ENCODE measurements around the gene TAOK2. TPM values are rescaled to one million over a fixed set of nuclear protein-coding genes. Genes with fewer than 3 reads are reported as not detected.

The TAOK2 gene
- total and polyA plus RNA-seq, 2 of the 13 experiments (the other 11 are each of a cell fraction or from before 2014, with no cell fraction given) = 17.4 to 43.2 TPM

GRCh38 chr16:30032083-30032819 is 58.6 kb downstream of the TAOK2 start (continued):
- TF ChIP-seq MIER2 (CRISPR knock-in tag; IDR thresholded peaks at IDR 0.05) = peak; percentile 89
- peak; percentile 10 for TF ChIP-seq SKI (IDR thresholded peaks at IDR 0.05; ENCODE audit: partially characterized antibody)
- TF ChIP-seq ZMYM4 (CRISPR knock-in tag; IDR thresholded peaks at IDR 0.05) = peak; percentile 22; the same call in 1 of the 2 replicates
- TF ChIP-seq ZNF589 (CRISPR knock-in tag; conservative IDR thresholded peaks at IDR 0.05) = no peak
- 0 out of 2 replicates have a peak, but pooled peaks have one; percentile 26 for TF ChIP-seq TARDBP (CRISPR knock-in tag; IDR thresholded peaks at IDR 0.05)
- TF ChIP-seq, protein P1, sequence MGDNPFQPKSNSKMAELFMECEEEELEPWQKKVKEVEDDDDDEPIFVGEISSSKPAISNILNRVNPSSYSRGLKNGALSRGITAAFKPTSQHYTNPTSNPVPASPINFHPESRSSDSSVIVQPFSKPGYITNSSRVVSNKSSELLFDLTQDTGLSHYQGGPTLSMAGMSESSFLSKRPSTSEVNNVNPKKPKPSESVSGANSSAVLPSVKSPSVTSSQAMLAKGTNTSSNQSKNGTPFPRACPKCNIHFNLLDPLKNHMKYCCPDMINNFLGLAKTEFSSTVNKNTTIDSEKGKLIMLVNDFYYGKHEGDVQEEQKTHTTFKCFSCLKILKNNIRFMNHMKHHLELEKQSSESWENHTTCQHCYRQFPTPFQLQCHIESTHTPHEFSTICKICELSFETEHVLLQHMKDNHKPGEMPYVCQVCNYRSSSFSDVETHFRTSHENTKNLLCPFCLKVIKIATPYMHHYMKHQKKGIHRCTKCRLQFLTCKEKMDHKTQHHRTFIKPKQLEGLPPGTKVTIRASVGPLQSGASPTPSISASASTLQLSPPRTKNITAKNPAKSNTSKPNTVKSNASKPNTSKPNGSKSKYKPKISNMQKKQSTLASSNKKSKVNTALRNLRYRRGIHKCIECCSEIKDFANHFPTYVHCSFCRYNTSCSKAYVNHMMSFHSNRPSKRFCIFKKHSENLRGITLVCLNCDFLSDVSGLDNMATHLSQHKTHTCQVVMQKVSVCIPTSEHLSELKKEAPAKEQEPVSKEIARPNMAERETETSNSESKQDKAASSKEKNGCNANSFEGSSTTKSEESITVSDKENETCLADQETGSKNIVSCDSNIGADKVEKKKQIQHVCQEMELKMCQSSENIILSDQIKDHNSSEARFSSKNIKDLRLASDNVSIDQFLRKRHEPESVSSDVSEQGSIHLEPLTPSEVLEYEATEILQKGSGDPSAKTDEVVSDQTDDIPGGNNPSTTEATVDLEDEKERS (CRISPR knock-in tag; IDR thresholded peaks at IDR 0.05) = 0 out of 2 replicates have a peak, but pooled peaks have one; percentile 37
- TF ChIP-seq ZNF468 (CRISPR knock-in tag; IDR thresholded peaks at IDR 0.05) = no peak
- no peak for TF ChIP-seq ZNF564 (CRISPR knock-in tag; IDR thresholded peaks at IDR 0.05)
- no peak for TF ChIP-seq ETV6 (CRISPR knock-in tag; conservative IDR thresholded peaks at IDR 0.05)
- TF ChIP-seq MLLT10 (CRISPR knock-in tag; IDR thresholded peaks at IDR 0.05) = no peak
- 0 out of 2 replicates have a peak, but pooled peaks have one; percentile 33 for TF ChIP-seq KDM1A (CRISPR knock-in tag; IDR thresholded peaks at IDR 0.05)
- peak; percentile 71; the same call in 1 of the 2 replicates for TF ChIP-seq ZNF891 (CRISPR knock-in tag; IDR thresholded peaks at IDR 0.05)
- no peak for TF ChIP-seq ZNF577 (CRISPR knock-in tag; IDR thresholded peaks at IDR 0.05; ENCODE audit: borderline replicate concordance, low read depth)
- TF ChIP-seq ELK4 (CRISPR knock-in tag; IDR thresholded peaks at IDR 0.05; ENCODE audit: borderline replicate concordance) = no peak
- TF ChIP-seq ZNF160 (CRISPR knock-in tag; IDR thresholded peaks at IDR 0.05) = no peak
- TF ChIP-seq ZFP36L2 (CRISPR knock-in tag; IDR thresholded peaks at IDR 0.05) = no peak
- TF ChIP-seq CAMTA2 (CRISPR knock-in tag; IDR thresholded peaks at IDR 0.05; ENCODE audit: borderline replicate concordance) = no peak
- no peak for TF ChIP-seq SCMH1 (CRISPR knock-in tag; IDR thresholded peaks at IDR 0.05; ENCODE audit: borderline replicate concordance)
- no peak for TF ChIP-seq RXRB (CRISPR knock-in tag; IDR thresholded peaks at IDR 0.05; ENCODE audit: borderline replicate concordance)
- TF ChIP-seq ZBTB21 (CRISPR knock-in tag; IDR thresholded peaks at IDR 0.05) = no peak
- TF ChIP-seq ZBTB7B (CRISPR knock-in tag; IDR thresholded peaks at IDR 0.05) = peak; percentile 44; the same call in 1 of the 2 replicates
- peak; percentile 57; the same call in 1 of the 2 replicates for TF ChIP-seq ZNF331 (CRISPR knock-in tag; IDR thresholded peaks at IDR 0.05)
- TF ChIP-seq GMEB1 (CRISPR knock-in tag; IDR thresholded peaks at IDR 0.05; ENCODE audit: borderline replicate concordance) = peak; percentile 18; the same call in 1 of the 2 replicates
- TF ChIP-seq ZNF326 (CRISPR knock-in tag; IDR thresholded peaks at IDR 0.05; ENCODE audit: borderline replicate concordance) = no peak
- TF ChIP-seq ZFX (CRISPR knock-in tag; IDR thresholded peaks at IDR 0.05; ENCODE audit: low read depth) = 0 out of 2 replicates have a peak, but pooled peaks have one; percentile 30
- no peak for TF ChIP-seq MXD4 (CRISPR knock-in tag; IDR thresholded peaks at IDR 0.05)

All from HepG2 (cell line).